Hepatocyte (in vitro differentiated cells): ENCODE results near the gene PRMT9. TPM values are rescaled to one million over a fixed set of nuclear protein-coding genes. Genes with fewer than 3 reads are reported as not detected.

Experiments
- DNase-seq: peaks from one replicate; pipeline ENCODE4 v3.0.0-alpha.2; 2016; ENCODE audit warnings: low spot score
- H2AFZ ChIP-seq: fragments of 200-600 bp; sonication (generic); 2 replicates; pipeline ENCODE4 v1.6.0; 2016; ENCODE audit warnings: antibody characterized with exemption, mild to moderate bottlenecking
- H3K27ac ChIP-seq: fragments of 200-600 bp; sonication (generic); 2 replicates; pipeline ENCODE4 v1.5.1; 2016; ENCODE audit warnings: mild to moderate bottlenecking
- H3K27me3 ChIP-seq: fragments of 200-600 bp; sonication (generic); 2 replicates; pipeline ENCODE4 v1.6.1; 2016
- H3K36me3 ChIP-seq: fragments of 200-600 bp; sonication (generic); replicated peaks from 2 replicates; pipeline ENCODE4 v1.5.1; 2016; ENCODE audit warnings: low read depth; ENCODE audit not compliant: insufficient read depth
- H3K4me1 ChIP-seq: fragments of 200-600 bp; sonication (generic); 2 replicates; pipeline ENCODE4 v1.5.1; 2016; ENCODE audit warnings: mild to moderate bottlenecking, moderate library complexity; ENCODE audit not compliant: insufficient read depth
- H3K4me2 ChIP-seq: fragments of 200-600 bp; sonication (generic); 2 replicates; pipeline ENCODE4 v1.6.0; 2016
- H3K4me3 ChIP-seq: fragments of 200-600 bp; sonication (generic); 2 replicates; pipeline ENCODE4 v1.5.1; 2016; ENCODE audit warnings: mild to moderate bottlenecking
- H3K79me2 ChIP-seq: fragments of 200-600 bp; sonication (generic); 2 replicates; pipeline ENCODE4 v1.6.0; 2017; ENCODE audit warnings: mild to moderate bottlenecking
- H3K9me2 ChIP-seq: fragments of 200-600 bp; sonication (generic); replicated peaks from 2 replicates; pipeline ENCODE4 v1.6.0; 2017; ENCODE audit warnings: mild to moderate bottlenecking; ENCODE audit not compliant: insufficient read depth
- H3K9me3 ChIP-seq: fragments of 200-600 bp; sonication (generic); 2 replicates; pipeline ENCODE4 v1.5.1; 2016; ENCODE audit warnings: low read depth, mild to moderate bottlenecking
- H4K20me1 ChIP-seq: fragments of 200-600 bp; sonication (generic); 2 replicates; pipeline ENCODE4 v1.6.0; 2016; ENCODE audit warnings: mild to moderate bottlenecking; ENCODE audit not compliant: insufficient read depth, poor library complexity, severe bottlenecking
- EZH2 ChIP-seq: fragments of 200-600 bp; sonication (generic); IDR thresholded peaks from 2 replicates; pipeline ENCODE4 v1.6.1; 2016; ENCODE audit warnings: antibody characterized with exemption, mild to moderate bottlenecking, borderline replicate concordance
- EZH2phosphoT487 ChIP-seq: fragments of 200-600 bp; sonication (generic); IDR thresholded peaks from one replicate; pipeline ENCODE4 v1.6.1; 2018; ENCODE audit warnings: antibody characterized with exemption, mild to moderate bottlenecking, low read depth, moderate library complexity; ENCODE audit not compliant: unreplicated experiment, severe bottlenecking
- WGBS: methylation state at CpG from one replicate; pipeline ENCODE4 v1.1.6; 2016; ENCODE audit warnings: low lambda C conversion rate; ENCODE audit errors: missing lambda C conversion rate; 5-methylcytosine and 5-hydroxymethylcytosine counted together
- polyA plus RNA-seq: library from polyadenylated mRNA; unstranded; fragments of >200 nt; fragmentation: Nextera tagmentation; extraction: Ambion mirVana; gene quantifications from 2 replicates; pipeline ENCODE4 v1.2.1, GENCODE V29; 2016
- total RNA-seq: library from RNA; depleted of rRNA; stranded (reverse); fragments of >200 nt; gene quantifications from 2 replicates; pipeline ENCODE4 v1.2.3, GENCODE V29; 2014
- TF ChIP-seq, protein P1 (sequence below): fragments of 200-600 bp; sonication (generic); IDR thresholded peaks from 2 replicates; pipeline ENCODE4 v1.5.1; 2016; ENCODE audit warnings: antibody characterized with exemption, mild to moderate bottlenecking; ENCODE audit not compliant: poor library complexity

Gene PRMT9
- total and polyA plus RNA-seq, 2 experiments from 2014 or later: 6.2 to 16.3 TPM

DNA sequence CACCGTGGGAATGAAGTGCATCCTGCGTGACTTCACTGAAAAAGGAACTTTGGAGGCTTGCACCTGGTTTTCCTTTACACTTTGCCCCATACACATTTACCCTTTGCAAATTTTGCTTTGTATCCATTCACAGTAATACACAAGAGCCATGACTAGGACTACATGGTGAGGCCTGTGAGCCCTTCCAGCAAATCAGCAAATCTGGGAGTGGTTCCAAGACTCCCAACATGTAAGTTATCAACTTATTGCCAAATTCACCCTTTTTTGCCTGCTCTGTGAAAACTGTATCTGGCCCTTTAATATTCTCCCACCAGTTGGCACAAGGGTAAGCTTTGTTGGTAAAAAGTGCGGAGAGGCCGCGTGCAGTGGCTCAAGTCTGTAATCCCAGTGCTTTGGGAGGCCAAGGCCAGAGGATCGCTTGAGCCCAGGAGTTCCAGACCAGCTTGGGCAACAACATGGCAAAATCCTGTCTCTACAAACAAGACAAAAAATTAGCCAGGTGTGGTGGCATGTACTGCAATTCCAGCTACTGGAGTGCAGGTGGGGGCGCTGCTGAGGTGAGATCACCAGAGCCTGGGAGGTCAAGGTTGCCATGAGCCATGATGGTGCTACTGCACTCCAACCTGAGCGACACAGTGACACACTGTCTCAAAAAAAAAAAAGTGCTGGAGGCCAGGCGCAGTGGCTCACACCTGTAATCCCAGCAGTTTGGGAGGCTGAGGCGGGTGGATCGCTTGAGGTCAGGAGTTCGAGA is 5.0 kb downstream of the PRMT9 start:
- Histone ChIP-seq H3K9me2 (no peaks in the 10 kb centered on the region), H3K4me1 (no peaks in the 10 kb centered on the region), H3K9me3 (no peaks in the 10 kb centered on the region), H3K4me2 (no peak overlapping the region), H4K20me1 (no peaks in the 10 kb centered on the region), H2AFZ (no peak overlapping the region), H3K27ac (no peak overlapping the region), H3K27me3 (no peaks in the 10 kb centered on the region), H3K36me3 (no peaks in the 10 kb centered on the region), H3K4me3 (no peak overlapping the region), H3K79me2 (peaks cover 75% of the 10 kb centered on the region)
- DNase-seq: no peak
- no peak for TF ChIP-seq EZH2phosphoT487
- TF ChIP-seq, protein P1, sequence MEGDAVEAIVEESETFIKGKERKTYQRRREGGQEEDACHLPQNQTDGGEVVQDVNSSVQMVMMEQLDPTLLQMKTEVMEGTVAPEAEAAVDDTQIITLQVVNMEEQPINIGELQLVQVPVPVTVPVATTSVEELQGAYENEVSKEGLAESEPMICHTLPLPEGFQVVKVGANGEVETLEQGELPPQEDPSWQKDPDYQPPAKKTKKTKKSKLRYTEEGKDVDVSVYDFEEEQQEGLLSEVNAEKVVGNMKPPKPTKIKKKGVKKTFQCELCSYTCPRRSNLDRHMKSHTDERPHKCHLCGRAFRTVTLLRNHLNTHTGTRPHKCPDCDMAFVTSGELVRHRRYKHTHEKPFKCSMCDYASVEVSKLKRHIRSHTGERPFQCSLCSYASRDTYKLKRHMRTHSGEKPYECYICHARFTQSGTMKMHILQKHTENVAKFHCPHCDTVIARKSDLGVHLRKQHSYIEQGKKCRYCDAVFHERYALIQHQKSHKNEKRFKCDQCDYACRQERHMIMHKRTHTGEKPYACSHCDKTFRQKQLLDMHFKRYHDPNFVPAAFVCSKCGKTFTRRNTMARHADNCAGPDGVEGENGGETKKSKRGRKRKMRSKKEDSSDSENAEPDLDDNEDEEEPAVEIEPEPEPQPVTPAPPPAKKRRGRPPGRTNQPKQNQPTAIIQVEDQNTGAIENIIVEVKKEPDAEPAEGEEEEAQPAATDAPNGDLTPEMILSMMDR: peak; percentile 6
- WGBS: 93% methylated on average over 12 of the region's 12 CpGs

DNA sequence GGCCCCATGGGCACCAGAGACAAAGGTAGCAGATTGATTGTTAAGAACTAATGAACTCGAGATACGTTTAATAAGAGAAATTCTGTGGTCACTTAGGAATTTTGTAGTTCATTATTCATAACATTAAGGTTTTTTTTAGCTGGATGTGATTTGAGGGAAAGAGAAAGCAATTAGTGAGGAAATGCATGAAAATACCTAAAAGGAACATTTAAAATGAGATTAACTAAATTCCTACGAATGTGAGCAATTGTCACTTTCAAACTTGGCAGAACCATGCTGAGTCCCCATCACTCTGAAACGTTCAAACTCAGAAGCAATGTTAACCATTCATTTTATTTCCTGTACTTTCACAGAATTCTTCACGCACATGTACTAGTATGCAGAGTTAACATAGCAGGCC is 5.9 kb downstream of the PRMT9 start:
- H3K27ac ChIP-seq: no peak overlapping the region
- H4K20me1 ChIP-seq: no peaks in the 10 kb centered on the region
- H3K9me3 ChIP-seq: no peaks in the 10 kb centered on the region
- H3K4me2 ChIP-seq: no peak overlapping the region
- no peaks in the 10 kb centered on the region for H3K4me1 ChIP-seq
- H3K79me2 ChIP-seq: peaks cover 76% of the 10 kb centered on the region
- no peak overlapping the region for H3K4me3 ChIP-seq
- H3K9me2 ChIP-seq: no peaks in the 10 kb centered on the region
- WGBS: 75% methylated on average over 5 of the region's 5 CpGs
- no peaks in the 10 kb centered on the region for H3K36me3 ChIP-seq
- no peak for DNase-seq
- no peak overlapping the region for H2AFZ ChIP-seq
- no peaks in the 10 kb centered on the region for H3K27me3 ChIP-seq
- TF ChIP-seq EZH2: no peak
- TF ChIP-seq, protein P1: no peak
- TF ChIP-seq EZH2phosphoT487: no peak

DNA sequence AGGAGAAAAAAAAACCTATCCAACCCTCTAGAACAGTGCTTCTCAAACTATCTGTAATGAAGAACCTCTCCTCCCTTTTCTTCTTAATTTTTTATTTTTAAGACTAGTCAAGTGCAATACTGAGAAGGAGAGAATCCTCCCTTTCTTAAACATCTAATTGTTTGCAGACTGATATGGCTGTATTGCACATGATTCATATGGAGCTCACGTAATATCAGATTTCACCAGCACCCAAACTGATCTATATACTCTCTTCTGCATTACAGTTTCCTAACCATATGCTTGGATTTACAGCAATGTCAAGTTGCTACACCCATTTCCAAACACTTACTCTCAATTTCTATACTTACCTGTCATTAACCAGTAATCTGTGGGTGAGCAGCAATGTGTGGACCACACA is 9.5 kb downstream of the PRMT9 start:
- H3K27ac ChIP-seq: no peak overlapping the region
- H3K79me2 ChIP-seq: peaks cover 55% of the 10 kb centered on the region
- no peak overlapping the region for H3K4me2 ChIP-seq
- no peak overlapping the region for H2AFZ ChIP-seq
- H3K9me2 ChIP-seq: no peaks in the 10 kb centered on the region
- peaks cover 6% of the 10 kb centered on the region for H3K36me3 ChIP-seq
- 100% methylated on average over 1 of the region's 1 CpG for WGBS
- no peaks in the 10 kb centered on the region for H4K20me1 ChIP-seq
- no peaks in the 10 kb centered on the region for H3K9me3 ChIP-seq
- no peak overlapping the region for H3K4me3 ChIP-seq
- H3K4me1 ChIP-seq: no peaks in the 10 kb centered on the region
- TF ChIP-seq EZH2phosphoT487 (no peak), EZH2 (no peak)
- TF ChIP-seq, protein P1: no peak
- DNase-seq: no peak
- H3K27me3 ChIP-seq: no peaks in the 10 kb centered on the region
